ENCODE results near the gene PTPRB.

PTPRB gene

GRCh38 chr12:70660002-70660604 is 22.9 kb upstream of the PTPRB start:
- no peak for DNase-seq (ENCODE audit: low read depth)
- no peak for TF ChIP-seq CTCF (conservative IDR thresholded peaks at IDR 0.05; ENCODE audit: control insufficient read depth, insufficient read depth, low read depth, low read length)
- H3K4me3 ChIP-seq (ENCODE audit: control insufficient read depth, low read depth, low read length) = no peak overlapping the region

GRCh38 chr12:70659077-70659606 is 21.9 kb upstream of the PTPRB start:
- H3K4me3 ChIP-seq (ENCODE audit: control insufficient read depth, low read depth, low read length) = no peak overlapping the region
- no peak for DNase-seq (ENCODE audit: low read depth)
- TF ChIP-seq CTCF (conservative IDR thresholded peaks at IDR 0.05; ENCODE audit: control insufficient read depth, insufficient read depth, low read depth, low read length) = no peak

GRCh38 chr12:70657616-70658286 is 20.5 kb upstream of the PTPRB start:
- no peak overlapping the region for H3K4me3 ChIP-seq (ENCODE audit: control insufficient read depth, low read depth, low read length)
- no peak for DNase-seq (ENCODE audit: low read depth)
- no peak for TF ChIP-seq CTCF (conservative IDR thresholded peaks at IDR 0.05; ENCODE audit: control insufficient read depth, insufficient read depth, low read depth, low read length)

GRCh38 chr12:70652451-70652850 is 15.2 kb upstream of the PTPRB start:
- H3K4me3 ChIP-seq (ENCODE audit: control insufficient read depth, low read depth, low read length) = no peak overlapping the region
- no peak for TF ChIP-seq CTCF (conservative IDR thresholded peaks at IDR 0.05; ENCODE audit: control insufficient read depth, insufficient read depth, low read depth, low read length)
- no peak for DNase-seq (ENCODE audit: low read depth)

GRCh38 chr12:70648831-70649230 is 11.6 kb upstream of the PTPRB start:
- TF ChIP-seq CTCF (conservative IDR thresholded peaks at IDR 0.05; ENCODE audit: control insufficient read depth, insufficient read depth, low read depth, low read length) = no peak
- H3K4me3 ChIP-seq (ENCODE audit: control insufficient read depth, low read depth, low read length) = no peak overlapping the region
- DNase-seq (ENCODE audit: low read depth) = peak; percentile 77

GRCh38 chr12:70648191-70648590 is 11.0 kb upstream of the PTPRB start:
- DNase-seq (ENCODE audit: low read depth) = peak; percentile 11
- H3K4me3 ChIP-seq (ENCODE audit: control insufficient read depth, low read depth, low read length) = no peak overlapping the region
- TF ChIP-seq CTCF (conservative IDR thresholded peaks at IDR 0.05; ENCODE audit: control insufficient read depth, insufficient read depth, low read depth, low read length) = no peak
